AG04450 (cell line): ENCODE results near the gene RBM8A. TPM values are rescaled to one million over a fixed set of nuclear protein-coding genes. Genes with fewer than 3 reads are reported as not detected.

ENCODE experiments used
- CTCF ChIA-PET: fragments of 300-600, 350-600 bp; formaldehyde crosslinking; extraction: SDS; loops from one replicate; lab custom pipeline; 2022; ENCODE audit warnings: antibody characterized with exemption, inconsistent platforms; lab: Charles Lee
- POLR2A ChIA-PET: fragments of 350-600 bp; formaldehyde crosslinking; extraction: SDS; loops from one replicate; lab custom pipeline; 2021; ENCODE audit warnings: antibody characterized with exemption, inconsistent platforms; lab: Yijun Ruan, JAX
- DNase-seq: peaks from one replicate; pipeline ENCODE4 v3.0.0-alpha.2; 2011; ENCODE audit warnings: low read depth, low spot score
- H3K27ac ChIP-seq: one replicate; pipeline ENCODE4 v1.5.1; 2012; ENCODE audit warnings: low read depth, low read length, control low read depth
- H3K27me3 ChIP-seq: one replicate; pipeline ENCODE4 v1.6.0; 2012; ENCODE audit warnings: low read length; ENCODE audit not compliant: control insufficient read depth, insufficient read depth
- H3K4me3 ChIP-seq: 2 replicates; pipeline ENCODE4 v1.5.1; 2011; ENCODE audit warnings: mild to moderate bottlenecking, low read depth, low read length, control low read depth
- H3K9me3 ChIP-seq: 2 replicates; pipeline ENCODE4 v1.5.1; 2012; ENCODE audit warnings: low read length; ENCODE audit not compliant: control insufficient read depth, insufficient read depth
- polyA plus RNA-seq: library from polyadenylated mRNA; depleted of rRNA; stranded (reverse); fragments of >200 nt; gene quantifications from 2 replicates; pipeline ENCODE4 v1.2.3, GENCODE V29; 2011
- TF ChIP-seq, protein P1 (sequence below): IDR thresholded peaks from 2 replicates; pipeline ENCODE4 v1.5.1; 2011; ENCODE audit warnings: low read depth, low read length, control low read depth, inconsistent platforms

The RBM8A gene
- polyA plus RNA-seq, 1 experiment, result 158 TPM

DNA sequence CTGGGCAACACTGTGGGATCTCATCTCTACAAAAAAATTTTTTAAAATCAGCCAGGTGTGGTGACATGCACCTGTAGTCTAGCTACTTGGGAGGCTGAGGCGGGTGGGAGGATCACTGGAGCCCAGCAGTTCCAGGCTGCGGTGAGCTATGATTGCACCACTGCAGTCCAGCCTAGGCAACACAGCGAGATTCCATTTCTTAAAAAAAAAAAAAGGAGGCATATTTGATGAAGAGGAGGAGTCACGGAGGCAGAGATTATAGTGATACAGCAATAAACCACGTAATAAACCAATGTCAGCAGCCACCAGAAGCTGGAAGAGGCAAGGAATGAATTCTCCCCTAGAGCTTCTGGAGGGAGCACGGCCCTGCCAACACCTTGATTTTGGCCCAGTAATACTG, 26.6 kb upstream of the RBM8A start:
- DNase-seq, result no peak
- Histone ChIP-seq H3K27me3 (no peaks in the 10 kb centered on the region), H3K4me3 (no peak overlapping the region), H3K27ac (no peak overlapping the region), H3K9me3 (no peaks in the 10 kb centered on the region)
- TF ChIP-seq, protein P1, sequence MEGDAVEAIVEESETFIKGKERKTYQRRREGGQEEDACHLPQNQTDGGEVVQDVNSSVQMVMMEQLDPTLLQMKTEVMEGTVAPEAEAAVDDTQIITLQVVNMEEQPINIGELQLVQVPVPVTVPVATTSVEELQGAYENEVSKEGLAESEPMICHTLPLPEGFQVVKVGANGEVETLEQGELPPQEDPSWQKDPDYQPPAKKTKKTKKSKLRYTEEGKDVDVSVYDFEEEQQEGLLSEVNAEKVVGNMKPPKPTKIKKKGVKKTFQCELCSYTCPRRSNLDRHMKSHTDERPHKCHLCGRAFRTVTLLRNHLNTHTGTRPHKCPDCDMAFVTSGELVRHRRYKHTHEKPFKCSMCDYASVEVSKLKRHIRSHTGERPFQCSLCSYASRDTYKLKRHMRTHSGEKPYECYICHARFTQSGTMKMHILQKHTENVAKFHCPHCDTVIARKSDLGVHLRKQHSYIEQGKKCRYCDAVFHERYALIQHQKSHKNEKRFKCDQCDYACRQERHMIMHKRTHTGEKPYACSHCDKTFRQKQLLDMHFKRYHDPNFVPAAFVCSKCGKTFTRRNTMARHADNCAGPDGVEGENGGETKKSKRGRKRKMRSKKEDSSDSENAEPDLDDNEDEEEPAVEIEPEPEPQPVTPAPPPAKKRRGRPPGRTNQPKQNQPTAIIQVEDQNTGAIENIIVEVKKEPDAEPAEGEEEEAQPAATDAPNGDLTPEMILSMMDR, result no peak
- POLR2A ChIA-PET, result interaction anchor here (1.2 kb wide), 1 partner anchor 26 kb away, joined by 5 read pairs; the partner anchor contains the start of gene RBM8A
- CTCF ChIA-PET, result interaction anchor here (0.8 to 1.2 kb wide), 2 partner anchors 44 to 62 kb away, joined by 3 to 5 read pairs; partner anchors contain the start of gene ITGA10

- DNase-seq, result no peak
- TF ChIP-seq, protein P1, result no peak
- Histone ChIP-seq H3K27me3 (no peaks in the 10 kb centered on the region), H3K4me3 (no peak overlapping the region), H3K9me3 (no peaks in the 10 kb centered on the region), H3K27ac (no peak overlapping the region)
- ChIA-PET POLR2A (no interaction called here), CTCF (no interaction called here)
Observed at GRCh38 chr1:145952903-145953302, 25.6 kb upstream of the RBM8A start.

GRCh38 chr1:145951526-145951925, 24.2 kb upstream of the RBM8A start:
- Histone ChIP-seq H3K27ac (no peak overlapping the region), H3K4me3 (no peak overlapping the region), H3K27me3 (no peaks in the 10 kb centered on the region), H3K9me3 (no peaks in the 10 kb centered on the region)
- ChIA-PET POLR2A (no interaction called here), CTCF (interaction anchor here (0.7 kb wide), 1 partner anchor 107 kb away, joined by 6 read pairs; no protein-coding TSS in a partner anchor)
- TF ChIP-seq, protein P1, result no peak
- no peak for DNase-seq

DNA sequence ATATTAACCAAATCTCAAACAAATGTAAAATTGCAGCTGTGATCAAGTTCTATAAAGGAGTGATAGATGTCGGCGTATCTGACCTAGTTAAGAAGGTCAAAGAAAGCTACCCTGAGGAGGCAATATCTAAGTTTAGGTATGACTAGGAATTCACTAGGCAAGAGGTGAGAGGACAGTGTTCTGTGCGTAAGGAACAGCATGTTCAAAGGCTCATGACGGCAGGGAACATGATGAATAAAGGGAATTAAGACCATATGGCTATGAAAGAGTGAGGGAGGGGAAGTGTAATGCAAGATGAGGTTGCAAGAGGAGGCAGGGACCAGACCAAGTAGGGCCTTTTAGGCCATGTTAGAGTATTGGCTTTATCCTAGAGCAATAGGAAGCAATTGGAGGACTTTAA, 21.9 kb upstream of the RBM8A start:
- Histone ChIP-seq H3K27me3 (no peaks in the 10 kb centered on the region), H3K9me3 (no peaks in the 10 kb centered on the region), H3K27ac (no peak overlapping the region), H3K4me3 (no peak overlapping the region)
- ChIA-PET CTCF (interaction anchor here (1.0 kb wide), 1 partner anchor 83 kb away, joined by 6 read pairs; no protein-coding TSS in a partner anchor), POLR2A (no interaction called here)
- DNase-seq, result no peak
- TF ChIP-seq, protein P1, result no peak

- H3K27ac ChIP-seq, result no peak overlapping the region
- POLR2A ChIA-PET, result no interaction called here
- CTCF ChIA-PET, result interaction anchor here (0.6 kb wide), 1 partner anchor 37 kb away, joined by 4 read pairs; the partner anchor contains the start of gene ITGA10
- no peaks in the 10 kb centered on the region for H3K9me3 ChIP-seq
- H3K27me3 ChIP-seq, result no peaks in the 10 kb centered on the region
- no peak for DNase-seq
- TF ChIP-seq, protein P1, result no peak
- no peak overlapping the region for H3K4me3 ChIP-seq
Observed at GRCh38 chr1:145947551-145947950, 20.3 kb upstream of the RBM8A start.
